Fibroblast of skin of right biceps (primary cell): ENCODE data around the gene C19orf53.
"Not testable (repeated sequence)": the region's sequence is repeated elsewhere in the genome, so short reads cannot be mapped to it uniquely, and the experiment has no call there.

Source experiments
- DNase-seq: peaks from one replicate; pipeline ENCODE4 v3.0.0-alpha.2; 2013

C19orf53 gene

GRCh38 chr19:13774217-13775191 lies at the start of gene C19orf53:
C19orf53 (plus strand) TSS chr19:13774456; CDS start chr19:13774478, 22 bp downstream.
- DNase-seq: peak; percentile 91

GRCh38 chr19:13726323-13726722 lies 47.9 kb upstream of the C19orf53 start:
- DNase-seq: no peak

DNA sequence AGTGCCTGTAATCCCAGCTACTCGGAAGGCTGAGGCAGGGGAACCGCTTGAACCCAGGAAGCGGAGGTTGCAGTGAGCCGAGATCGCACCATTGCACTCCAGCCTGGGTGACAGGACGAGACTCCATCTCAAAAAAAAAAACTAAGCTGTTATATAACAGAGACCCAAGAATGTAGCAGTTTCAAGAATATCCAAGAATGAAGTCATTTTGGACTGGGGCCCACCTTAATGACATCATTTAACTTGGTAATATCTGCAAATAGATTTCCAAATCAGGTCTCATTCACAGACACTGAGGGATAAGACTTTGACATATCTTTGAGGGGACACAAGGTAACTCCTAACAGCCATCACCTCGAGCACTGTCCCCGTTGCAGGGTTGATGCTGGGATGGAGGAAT lies 46.5 kb upstream of the C19orf53 start:
- DNase-seq: peak; percentile 79

- DNase-seq: peak; percentile 56
These were observed 44.4 kb upstream of the C19orf53 start for GRCh38 chr19:13729859-13730258.

DNA sequence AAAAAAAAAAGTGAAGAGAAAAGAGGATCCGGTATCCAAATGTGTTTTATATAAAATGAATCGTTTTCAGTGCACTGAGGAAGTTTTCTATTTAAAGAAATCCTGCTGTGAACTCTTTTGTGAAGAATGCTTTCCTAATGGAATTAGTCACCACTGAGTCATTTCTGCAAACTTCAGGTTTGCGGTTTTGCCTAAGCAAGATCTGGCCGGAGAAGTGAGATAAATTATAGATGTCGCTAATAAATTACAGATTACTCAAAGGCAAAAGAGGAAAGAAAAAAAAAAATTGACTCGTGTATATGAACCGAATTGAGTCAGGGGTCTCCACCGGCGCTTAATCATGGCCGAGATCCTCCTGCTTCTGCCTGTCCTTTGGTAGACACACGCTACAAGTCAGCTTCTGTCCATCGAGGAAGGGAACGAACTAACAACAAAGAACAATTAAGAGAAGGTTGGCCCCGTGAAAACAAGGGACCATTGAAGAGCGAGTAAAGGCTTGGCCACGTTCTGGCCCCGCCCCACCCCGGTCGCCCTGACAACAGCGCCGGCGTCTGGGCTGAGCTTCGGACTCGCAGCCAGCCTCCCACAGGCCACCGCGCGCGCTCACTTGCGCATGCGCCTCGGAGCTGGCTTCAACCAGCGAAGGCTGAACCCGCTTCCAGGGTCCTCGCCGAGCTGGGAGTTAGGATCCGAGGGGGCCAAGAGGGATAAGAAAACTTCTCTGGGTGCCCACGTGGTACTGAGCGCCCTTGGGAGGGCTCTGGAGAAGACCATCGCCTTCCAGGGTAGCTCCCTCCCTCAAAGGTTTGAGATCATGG lies 42.9 kb upstream of the C19orf53 start:
- peak; percentile 99 for DNase-seq

DNA sequence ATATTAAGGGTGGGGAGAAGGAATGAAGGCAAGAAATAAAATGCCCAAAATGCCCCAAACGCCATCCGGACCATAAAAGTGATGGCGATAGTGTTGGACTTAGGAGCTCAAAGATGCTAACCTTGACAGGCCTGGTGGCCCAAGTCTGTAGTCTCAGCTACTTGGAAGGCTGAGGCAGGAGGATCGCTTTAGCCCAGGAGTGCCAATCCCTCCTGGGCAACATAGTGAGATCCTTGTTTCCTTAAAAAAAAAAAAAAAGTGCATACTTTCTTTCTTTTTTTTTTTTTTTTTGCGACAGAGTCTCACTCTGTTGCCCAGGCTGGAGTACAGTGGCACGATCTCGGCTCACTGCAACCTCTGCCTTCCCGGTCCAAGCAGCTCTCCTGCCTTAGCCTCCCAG lies 41.9 kb upstream of the C19orf53 start:
- DNase-seq: no peak

DNA sequence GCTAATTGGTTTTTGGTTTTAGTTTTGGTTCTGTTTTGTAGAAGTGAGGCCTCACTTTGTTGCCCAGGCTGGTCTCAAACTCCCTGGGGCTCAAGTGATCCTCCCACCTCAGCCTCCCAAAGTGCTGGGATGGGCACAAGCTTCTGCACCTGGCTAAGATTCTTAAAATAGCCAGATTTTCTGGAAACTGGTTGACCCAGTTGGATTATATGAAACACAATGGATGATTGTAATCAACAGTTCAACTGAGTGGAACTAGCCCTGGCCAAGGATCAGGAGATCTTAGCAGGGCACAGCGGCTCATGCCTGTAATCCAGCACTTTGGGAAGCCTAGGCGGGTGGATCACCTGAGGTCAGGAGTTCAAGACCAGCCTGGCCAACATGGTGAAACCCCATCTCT lies 39.5 kb upstream of the C19orf53 start:
- DNase-seq: no peak

GRCh38 chr19:13738073-13738472 lies 36.2 kb upstream of the C19orf53 start:
- DNase-seq: no peak

DNA sequence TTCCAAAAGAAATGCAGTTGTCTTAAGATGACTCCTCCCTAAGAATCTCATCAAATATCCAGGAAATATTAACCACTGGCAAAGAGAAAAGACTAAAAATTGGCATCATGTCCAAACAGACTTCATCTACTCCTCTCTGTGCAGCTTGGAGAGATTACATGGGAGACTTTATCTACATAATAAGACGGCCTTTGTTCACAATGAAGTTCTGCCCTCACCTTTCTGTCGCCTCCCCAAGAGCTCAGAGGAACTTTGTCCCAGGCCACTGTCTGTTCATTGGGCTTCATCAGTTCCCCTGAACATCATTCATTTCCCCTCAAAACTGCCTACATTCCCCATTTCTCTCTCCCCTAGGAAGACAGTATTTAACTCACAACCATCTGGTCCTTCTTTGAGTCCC lies 32.4 kb upstream of the C19orf53 start:
- DNase-seq: no peak

- DNase-seq: no peak
These were observed 31.5 kb upstream of the C19orf53 start for GRCh38 chr19:13742756-13743155.

DNA sequence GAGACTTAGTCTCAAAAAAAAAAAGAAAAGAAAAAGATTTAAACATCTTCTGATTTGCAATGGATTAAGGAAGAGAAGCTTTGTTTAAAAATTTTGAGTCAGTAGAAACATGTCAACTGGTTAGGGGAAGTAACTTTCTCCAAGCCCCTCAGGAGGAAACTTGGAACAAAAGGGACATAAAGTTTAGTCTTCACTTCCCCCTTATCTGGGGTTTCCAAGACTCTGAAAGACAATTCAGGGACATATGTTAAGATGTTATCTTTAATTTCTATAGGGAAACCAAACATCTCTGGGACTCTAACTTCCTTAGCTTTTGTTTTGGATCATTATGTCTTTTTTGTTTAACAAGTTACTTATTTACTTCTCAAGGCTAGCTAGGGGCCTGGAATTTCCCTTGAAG lies 30.1 kb upstream of the C19orf53 start:
- DNase-seq: no peak

DNA sequence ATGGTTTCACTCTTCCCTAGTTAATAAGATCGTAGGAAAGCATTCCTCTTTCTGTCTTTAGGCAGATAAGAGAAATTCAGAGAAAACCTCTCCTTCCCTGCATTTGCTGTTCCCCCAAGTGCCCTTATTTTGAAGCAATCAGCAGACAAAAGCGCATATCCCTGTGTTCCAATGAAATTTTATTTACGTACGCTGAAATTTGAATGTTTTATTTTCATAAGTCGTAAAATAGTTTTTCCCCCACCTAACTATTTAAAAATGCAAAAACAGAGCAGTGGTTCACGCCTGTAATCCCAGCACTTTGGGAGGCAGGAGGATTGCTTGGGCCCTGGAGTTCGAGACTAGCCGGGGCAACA lies 27.2 kb upstream of the C19orf53 start:
- DNase-seq: no peak

DNA sequence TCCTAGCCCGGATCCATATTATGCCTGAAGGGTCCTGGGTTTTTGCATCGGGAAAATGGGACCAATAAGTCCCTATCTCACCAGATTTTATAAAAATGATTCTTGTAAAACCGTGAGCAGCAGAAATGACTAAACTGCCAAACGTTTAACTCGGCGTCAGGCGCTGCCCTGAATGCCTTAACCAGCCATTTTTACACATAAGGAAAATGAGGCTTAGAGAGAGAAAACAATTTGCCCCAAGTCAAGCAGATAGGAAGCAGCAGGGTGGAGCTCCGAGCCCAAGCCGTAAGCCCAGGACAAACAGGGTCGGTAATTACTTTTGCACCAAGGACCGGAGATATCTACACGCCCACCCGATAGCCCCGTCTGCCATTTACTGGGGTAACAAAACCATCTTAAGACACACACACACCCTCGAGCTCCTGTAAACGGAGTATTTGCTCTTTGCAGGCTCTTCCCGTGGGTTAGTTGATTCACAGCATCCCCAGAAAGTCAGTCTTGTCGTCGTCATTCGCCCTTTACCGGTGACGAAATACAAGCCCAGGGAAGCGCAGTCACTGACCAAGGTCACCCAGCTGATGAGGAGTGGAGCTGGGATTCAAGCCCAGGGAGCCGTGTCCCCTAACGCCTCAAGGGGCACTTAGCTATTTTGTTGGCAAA lies 26.0 kb upstream of the C19orf53 start:
- peak; percentile 29 for DNase-seq

DNA sequence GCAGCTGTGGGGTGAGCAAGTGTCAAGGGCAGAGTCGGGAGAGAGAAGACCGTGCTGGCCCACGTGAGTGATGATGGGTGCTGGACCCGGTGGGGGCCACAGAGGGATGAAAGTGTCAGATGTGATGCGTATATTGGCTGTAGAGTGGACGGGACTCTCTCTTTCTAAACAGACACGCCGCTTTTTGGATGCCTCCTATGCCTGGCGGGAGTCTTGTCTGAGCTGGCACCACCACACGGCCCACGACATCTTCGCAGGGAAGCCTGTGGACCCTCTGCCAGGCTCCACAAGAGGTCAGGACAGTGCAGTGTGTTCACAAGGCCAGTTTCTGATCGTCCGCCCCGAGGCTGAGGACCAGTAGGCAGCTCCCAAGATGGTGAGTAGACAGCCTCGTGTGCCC lies 22.8 kb upstream of the C19orf53 start:
- no peak for DNase-seq

DNA sequence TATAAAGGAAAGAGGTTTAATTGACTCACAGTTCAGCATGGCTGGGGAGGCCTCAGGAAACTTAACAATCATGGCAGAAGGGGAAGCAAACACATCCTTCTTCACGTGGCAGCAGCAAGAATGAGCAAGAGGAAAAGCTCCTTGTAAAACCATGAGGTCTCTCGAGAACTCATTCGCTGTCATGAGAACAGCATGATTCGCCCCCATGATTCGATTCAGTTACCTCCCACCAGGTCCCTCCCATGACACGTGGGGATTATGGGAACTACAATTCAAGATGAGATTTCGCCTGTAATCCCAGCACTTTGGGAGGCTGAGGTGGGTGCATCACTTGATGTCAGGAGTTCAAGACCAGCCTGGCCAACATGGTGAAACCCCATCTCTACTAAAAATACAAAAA lies 20.6 kb upstream of the C19orf53 start:
- not testable (repeated sequence) for DNase-seq

DNA sequence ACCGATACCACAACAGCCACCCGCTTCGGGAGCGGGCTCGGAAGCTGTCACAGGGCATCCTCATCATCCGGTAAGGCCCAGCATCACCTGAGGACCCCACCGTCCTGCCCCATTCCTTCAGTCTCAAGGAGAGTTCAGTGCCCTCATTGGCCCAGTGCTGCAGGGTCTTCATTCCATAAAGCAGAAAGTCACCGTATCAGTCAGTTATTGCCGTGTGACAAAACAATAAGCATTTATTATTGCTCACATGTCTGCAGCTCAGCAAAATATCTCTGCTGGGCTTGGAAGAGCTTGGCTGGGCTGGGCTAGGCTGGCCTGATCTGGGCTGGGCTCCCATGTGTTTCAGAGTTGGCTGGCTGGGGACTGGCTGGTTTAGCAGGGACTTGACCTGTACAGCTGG lies 18.0 kb upstream of the C19orf53 start:
- no peak for DNase-seq

DNA sequence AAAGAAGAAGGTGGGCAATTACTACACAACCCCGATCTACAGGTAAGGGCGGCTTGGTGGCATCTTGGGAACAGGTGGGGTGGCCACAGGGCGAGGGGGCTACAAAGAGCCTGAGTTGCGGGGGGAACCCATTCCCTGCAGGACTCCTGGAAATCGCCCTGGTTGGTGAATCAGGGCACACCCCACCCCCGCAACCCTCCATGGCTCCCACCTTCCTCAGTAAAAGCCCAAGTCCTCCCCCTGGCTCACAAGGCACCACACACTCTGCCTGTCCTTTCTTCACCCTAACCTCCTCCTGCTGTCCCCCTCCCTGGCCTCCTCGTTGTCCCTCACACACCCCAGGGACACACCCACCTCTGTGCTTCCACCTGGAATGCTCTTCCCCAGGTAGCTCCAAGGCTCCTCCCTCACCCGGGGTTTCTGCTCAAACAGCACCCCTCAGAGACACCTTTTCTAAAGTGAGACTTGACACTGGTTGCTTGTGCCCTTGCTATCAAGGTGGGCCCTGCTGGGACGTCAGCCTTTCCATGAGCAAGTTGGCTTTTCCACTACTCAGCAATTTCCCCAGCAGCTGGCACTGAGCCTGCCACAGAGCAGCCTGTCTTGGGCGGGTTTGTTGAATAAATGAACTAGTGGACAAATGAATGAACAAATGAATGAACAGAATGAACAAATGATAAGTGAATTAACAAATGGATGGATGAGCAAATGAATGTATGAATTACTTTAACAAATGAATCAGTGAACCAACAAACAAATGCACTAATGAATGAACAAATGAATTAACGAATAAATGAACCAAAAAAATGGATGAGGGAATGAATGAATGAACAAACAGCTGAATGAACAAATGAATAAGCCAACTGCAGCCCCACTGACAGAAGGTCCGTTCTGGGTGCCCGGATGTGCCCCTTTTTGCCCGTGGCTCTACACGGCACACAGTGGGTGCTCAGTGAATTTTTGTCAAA lies 16.2 kb upstream of the C19orf53 start:
- no peak for DNase-seq

DNA sequence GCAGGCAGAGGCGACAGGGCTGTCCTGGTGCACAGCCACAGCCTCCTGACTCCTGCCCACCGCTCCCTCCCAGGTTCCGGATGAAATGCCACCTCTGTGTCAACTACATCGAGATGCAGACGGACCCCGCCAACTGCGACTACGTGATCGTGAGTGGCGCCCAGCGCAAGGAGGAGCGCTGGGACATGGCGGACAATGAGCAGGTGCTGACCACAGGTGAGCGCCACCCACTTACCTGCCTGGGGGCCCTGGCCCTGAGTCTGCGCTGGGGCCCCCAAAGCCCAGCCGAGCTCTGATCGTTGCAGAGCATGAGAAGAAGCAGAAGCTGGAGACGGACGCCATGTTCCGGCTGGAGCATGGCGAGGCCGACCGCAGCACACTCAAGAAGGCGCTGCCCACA lies 15.5 kb upstream of the C19orf53 start:
- DNase-seq: no peak

GRCh38 chr19:13761423-13761822 lies 12.8 kb upstream of the C19orf53 start:
- no peak for DNase-seq

- DNase-seq: no peak
These were observed 11.5 kb upstream of the C19orf53 start for GRCh38 chr19:13762635-13763235.

DNA sequence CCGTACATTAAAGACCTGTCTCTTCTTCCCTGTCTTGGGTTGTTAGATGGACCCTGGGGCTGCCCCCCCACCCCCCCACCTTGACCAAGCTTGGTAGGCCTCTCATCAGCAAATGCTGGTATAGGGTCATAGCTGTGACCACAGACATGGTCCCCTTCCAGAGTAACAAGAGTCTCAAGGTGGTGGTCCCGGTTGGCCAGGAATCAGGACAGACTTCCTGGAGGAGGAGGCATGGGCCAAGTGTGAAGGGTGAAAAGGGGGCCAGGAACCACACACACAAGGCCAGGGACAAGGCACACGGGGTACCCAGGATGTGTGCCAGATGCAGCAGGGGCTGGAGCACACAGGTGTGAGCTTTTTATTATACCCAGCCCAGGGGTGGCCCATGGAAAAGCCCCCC lies 11.0 kb upstream of the C19orf53 start:
- no peak for DNase-seq
